HepG2 (cell line): ENCODE data around the gene AIF1. TPM values are rescaled to one million over a fixed set of nuclear protein-coding genes. Genes with fewer than 3 reads are reported as not detected.

Experiments
- CAMTA2 ChIP-seq: sonication (generic); formaldehyde crosslinking; IDR thresholded peaks from 2 replicates; pipeline ENCODE4 v1.4.0; 2020; ENCODE audit warnings: mild to moderate bottlenecking, missing genetic modification reagents, borderline replicate concordance
- CERS6 ChIP-seq: sonication (generic); formaldehyde crosslinking; IDR thresholded peaks from 2 replicates; pipeline ENCODE4 v1.5.0; 2020; ENCODE audit warnings: missing genetic modification reagents
- FOSL2 ChIP-seq: sonication (generic); formaldehyde crosslinking; IDR thresholded peaks from 2 replicates; pipeline ENCODE4 v1.4.0; 2020; ENCODE audit warnings: missing genetic modification reagents
- HIVEP1 ChIP-seq: sonication (generic); formaldehyde crosslinking; IDR thresholded peaks from 2 replicates; pipeline ENCODE4 v1.4.0; 2020; ENCODE audit warnings: mild to moderate bottlenecking, missing genetic modification reagents
- HNF4A ChIP-seq: sonication (generic); formaldehyde crosslinking; IDR thresholded peaks from 2 replicates; pipeline ENCODE4 v1.4.0; 2020; ENCODE audit warnings: missing genetic modification reagents
- JUNB ChIP-seq: sonication (generic); formaldehyde crosslinking; IDR thresholded peaks from 2 replicates; pipeline ENCODE4 v1.8.0; 2022; ENCODE audit warnings: missing genetic modification reagents, mild to moderate bottlenecking, borderline replicate concordance
- MTF1 ChIP-seq: sonication (generic); formaldehyde crosslinking; IDR thresholded peaks from 2 replicates; pipeline ENCODE4 v1.5.0; 2020; ENCODE audit warnings: missing genetic modification reagents
- PHF5A ChIP-seq: IDR thresholded peaks from one replicate; pipeline ENCODE4 v1.6.1; 2018; ENCODE audit warnings: low read depth, missing genetic modification reagents; ENCODE audit not compliant: unreplicated experiment
- RARA ChIP-seq: IDR thresholded peaks from 2 replicates; pipeline ENCODE4 v1.6.1; 2016; ENCODE audit warnings: missing genetic modification reagents, missing compliant biosample characterization
- RBFOX2 ChIP-seq: fragments of 200-400 bp; formaldehyde crosslinking; IDR thresholded peaks from 2 replicates; pipeline ENCODE4 v1.6.1; 2017; ENCODE audit warnings: low read depth, mild to moderate bottlenecking, low read length
- STAG1 ChIP-seq: sonication (generic); formaldehyde crosslinking; IDR thresholded peaks from 2 replicates; pipeline ENCODE4 v1.4.0; 2020; ENCODE audit warnings: missing genetic modification reagents
- ZBTB38 ChIP-seq: sonication (generic); formaldehyde crosslinking; IDR thresholded peaks from 2 replicates; pipeline ENCODE4 v1.5.1; 2020; ENCODE audit warnings: mild to moderate bottlenecking, missing genetic modification reagents
- ZC3H13 ChIP-seq: sonication (generic); formaldehyde crosslinking; IDR thresholded peaks from 2 replicates; pipeline ENCODE4 v1.8.1; 2023; ENCODE audit warnings: mild to moderate bottlenecking, missing genetic modification reagents, moderate library complexity
- ZFY ChIP-seq: sonication (generic); formaldehyde crosslinking; IDR thresholded peaks from 2 replicates; pipeline ENCODE4 v1.4.0; 2020; ENCODE audit warnings: missing genetic modification reagents
- ZNF180 ChIP-seq: sonication (generic); formaldehyde crosslinking; IDR thresholded peaks from 2 replicates; pipeline ENCODE4 v1.4.0; 2020; ENCODE audit warnings: low read depth, missing genetic modification reagents, borderline replicate concordance
- ZNF773 ChIP-seq: sonication (generic); formaldehyde crosslinking; IDR thresholded peaks from 2 replicates; pipeline ENCODE4 v1.4.0; 2020; ENCODE audit warnings: missing genetic modification reagents, borderline replicate concordance
- ZNF776 ChIP-seq: sonication (generic); formaldehyde crosslinking; IDR thresholded peaks from 2 replicates; pipeline ENCODE4 v1.4.0; 2020; ENCODE audit warnings: mild to moderate bottlenecking, missing genetic modification reagents
- polyA plus RNA-seq, 8 experiments: library from polyadenylated mRNA; depleted of rRNA in 3 of 8; stranded (reverse) in 7 of 8; unstranded in 1 of 8; fragments of >200 nt; fragmentation: Illumina TruSeq in 4 of 8; extraction: Trizol in 4 of 8; gene quantifications; 2 replicates each; pipeline versions ENCODE4 v1.2.1 to v1.2.3, GENCODE V29; 2011 to 2016; ENCODE audit warnings: low read depth in 4 of 8, missing spikeins in 1 of 8, mixed read lengths in 1 of 8; ENCODE audit not compliant: insufficient read depth in 1 of 8
- total RNA-seq, 5 experiments: library from RNA; depleted of rRNA; stranded (reverse); fragments of >200 nt; fragmentation: Illumina TruSeq; extraction: Trizol; gene quantifications; 2 replicates each; pipeline ENCODE4 v1.2.3, GENCODE V29; 2016; ENCODE audit warnings: low read depth in 1 of 5
- TF ChIP-seq, protein P1 (sequence below): IDR thresholded peaks from 2 replicates; pipeline ENCODE4 v1.6.1; 2012; ENCODE audit warnings: inconsistent platforms
- TF ChIP-seq, protein P2 (sequence below): IDR thresholded peaks from 2 replicates; pipeline ENCODE4 v1.6.1; 2016; ENCODE audit warnings: control low read depth
- TF ChIP-seq, protein P3 (sequence below): sonication (generic); formaldehyde crosslinking; IDR thresholded peaks from 2 replicates; pipeline ENCODE4 v1.8.1; 2023; ENCODE audit warnings: mild to moderate bottlenecking, moderate library complexity, missing genetic modification reagents
- TF ChIP-seq, protein P4 (sequence below): sonication (generic); formaldehyde crosslinking; IDR thresholded peaks from 2 replicates; pipeline ENCODE4 v1.5.0; 2020; ENCODE audit warnings: mild to moderate bottlenecking, missing genetic modification reagents, borderline replicate concordance
- TF ChIP-seq, protein P5 (sequence below): sonication (generic); formaldehyde crosslinking; IDR thresholded peaks from 2 replicates; pipeline ENCODE4 v1.5.1; 2020; ENCODE audit warnings: mild to moderate bottlenecking, missing genetic modification reagents, moderate library complexity

The AIF1 gene
- total and polyA plus RNA-seq, 2 of the 13 experiments (the other 11 are each of a cell fraction or from before 2014, with no cell fraction given) = 1.5 TPM; not detected in 1

DNA sequence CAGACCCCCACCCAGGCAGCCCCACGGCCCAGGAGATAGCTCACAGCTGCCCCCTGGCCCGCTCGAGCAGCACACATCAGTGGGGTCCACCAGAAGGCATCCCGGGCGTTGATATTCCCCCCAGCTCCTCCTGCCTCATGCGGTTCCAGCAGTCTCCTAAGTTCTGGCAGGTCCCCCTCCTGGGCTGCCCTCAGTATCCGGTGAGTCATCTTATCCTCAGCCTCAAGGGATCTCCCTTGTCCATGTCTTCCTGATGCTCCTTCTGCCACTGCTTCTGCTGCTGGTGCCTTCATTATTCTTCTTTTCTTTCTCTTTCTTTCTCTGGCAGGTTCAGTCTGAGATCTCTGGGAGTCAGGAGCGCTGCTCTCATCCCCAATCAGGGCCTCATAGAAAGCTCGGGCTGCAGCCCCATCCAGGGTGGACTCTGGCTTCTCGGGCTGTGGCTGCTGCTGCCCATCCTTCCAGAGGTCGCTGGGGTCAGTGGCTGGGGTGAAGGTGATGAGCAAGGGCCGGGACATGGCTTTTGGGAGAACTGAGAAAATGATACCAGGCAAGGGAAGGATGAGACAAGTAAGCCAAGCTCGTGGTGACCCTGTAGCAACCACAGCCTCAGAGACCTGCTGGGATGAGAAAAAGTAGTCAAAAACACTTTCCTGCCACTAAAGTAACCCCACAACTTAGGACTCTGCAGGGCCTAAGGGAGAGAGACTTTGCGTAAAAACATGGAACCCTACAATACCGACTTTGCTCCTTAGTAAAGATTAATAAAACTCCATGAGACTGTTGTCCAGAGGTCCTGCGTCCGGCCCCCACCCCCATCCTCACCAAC, 49.1 kb downstream of the AIF1 start (continued):
- TF ChIP-seq, protein P1, sequence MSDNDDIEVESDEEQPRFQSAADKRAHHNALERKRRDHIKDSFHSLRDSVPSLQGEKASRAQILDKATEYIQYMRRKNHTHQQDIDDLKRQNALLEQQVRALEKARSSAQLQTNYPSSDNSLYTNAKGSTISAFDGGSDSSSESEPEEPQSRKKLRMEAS = 0 out of 2 replicates have a peak, but pooled peaks have one; percentile 12
- TF ChIP-seq, protein P2, sequence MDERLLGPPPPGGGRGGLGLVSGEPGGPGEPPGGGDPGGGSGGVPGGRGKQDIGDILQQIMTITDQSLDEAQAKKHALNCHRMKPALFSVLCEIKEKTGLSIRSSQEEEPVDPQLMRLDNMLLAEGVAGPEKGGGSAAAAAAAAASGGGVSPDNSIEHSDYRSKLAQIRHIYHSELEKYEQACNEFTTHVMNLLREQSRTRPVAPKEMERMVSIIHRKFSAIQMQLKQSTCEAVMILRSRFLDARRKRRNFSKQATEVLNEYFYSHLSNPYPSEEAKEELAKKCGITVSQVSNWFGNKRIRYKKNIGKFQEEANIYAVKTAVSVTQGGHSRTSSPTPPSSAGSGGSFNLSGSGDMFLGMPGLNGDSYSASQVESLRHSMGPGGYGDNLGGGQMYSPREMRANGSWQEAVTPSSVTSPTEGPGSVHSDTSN = no peak
- TF ChIP-seq, protein P3, sequence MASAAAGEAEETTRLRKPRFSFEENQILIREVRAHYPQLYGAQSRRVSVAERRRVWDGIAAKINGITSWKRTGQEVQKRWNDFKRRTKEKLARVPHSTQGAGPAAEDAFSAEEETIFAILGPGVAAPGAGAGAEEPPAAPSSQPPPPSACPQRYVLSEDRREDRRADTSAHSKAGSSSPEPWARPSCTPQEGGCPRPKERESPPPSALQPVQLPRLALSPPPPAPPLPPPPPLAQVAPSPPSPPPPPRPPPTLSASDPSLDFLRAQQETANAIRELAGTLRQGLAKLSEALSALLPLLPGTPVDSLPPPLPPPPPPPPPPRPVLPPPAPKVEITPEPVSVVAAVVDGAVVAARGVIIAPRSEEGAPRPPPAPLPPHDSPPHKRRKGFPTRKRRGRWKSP (CRISPR knock-in tag) = peak; percentile 2; the same call in 1 of the 2 replicates
- peak; percentile 71 for TF ChIP-seq RBFOX2
- TF ChIP-seq STAG1 (CRISPR knock-in tag) = peak; percentile 24; the same call in 1 of the 2 replicates
- TF ChIP-seq, protein P4, sequence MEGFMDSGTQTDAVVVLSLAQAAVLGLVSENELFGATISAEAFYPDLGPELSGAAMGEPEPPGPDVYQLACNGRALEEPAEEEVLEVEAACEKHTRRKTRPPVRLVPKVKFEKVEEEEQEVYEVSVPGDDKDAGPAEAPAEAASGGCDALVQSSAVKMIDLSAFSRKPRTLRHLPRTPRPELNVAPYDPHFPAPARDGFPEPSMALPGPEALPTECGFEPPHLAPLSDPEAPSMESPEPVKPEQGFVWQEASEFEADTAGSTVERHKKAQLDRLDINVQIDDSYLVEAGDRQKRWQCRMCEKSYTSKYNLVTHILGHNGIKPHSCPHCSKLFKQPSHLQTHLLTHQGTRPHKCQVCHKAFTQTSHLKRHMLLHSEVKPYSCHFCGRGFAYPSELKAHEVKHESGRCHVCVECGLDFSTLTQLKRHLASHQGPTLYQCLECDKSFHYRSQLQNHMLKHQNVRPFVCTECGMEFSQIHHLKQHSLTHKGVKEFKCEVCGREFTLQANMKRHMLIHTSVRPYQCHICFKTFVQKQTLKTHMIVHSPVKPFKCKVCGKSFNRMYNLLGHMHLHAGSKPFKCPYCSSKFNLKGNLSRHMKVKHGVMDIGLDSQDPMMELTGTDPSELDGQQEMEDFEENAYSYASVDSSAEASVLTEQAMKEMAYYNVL (CRISPR knock-in tag) = no peak
- TF ChIP-seq JUNB (CRISPR knock-in tag) = 0 out of 2 replicates have a peak, but pooled peaks have one; percentile 37
- no peak for TF ChIP-seq CERS6
- peak; percentile 7; the same call in 1 of the 2 replicates for TF ChIP-seq ZFY (CRISPR knock-in tag)
- 0 out of 2 replicates have a peak, but pooled peaks have one; percentile 46 for TF ChIP-seq MTF1
- TF ChIP-seq RARA (CRISPR knock-in tag) = peak; percentile 38; the same call in 1 of the 2 replicates
- TF ChIP-seq HIVEP1 = no peak
- TF ChIP-seq FOSL2 (CRISPR knock-in tag) = peak; percentile 78
- no peak for TF ChIP-seq CAMTA2 (CRISPR knock-in tag)
- TF ChIP-seq PHF5A = peak; percentile 5
- TF ChIP-seq ZBTB38 (CRISPR knock-in tag) = peak; percentile 74
- peak; percentile 59; the same call in 1 of the 2 replicates for TF ChIP-seq ZC3H13 (CRISPR knock-in tag)
- TF ChIP-seq ZNF776 (CRISPR knock-in tag) = 0 out of 2 replicates have a peak, but pooled peaks have one; percentile 17
- TF ChIP-seq ZNF180 = peak; percentile 68; the same call in 1 of the 2 replicates
- TF ChIP-seq HNF4A = peak; percentile 72
- TF ChIP-seq ZNF773 (CRISPR knock-in tag) = 0 out of 2 replicates have a peak, but pooled peaks have one; percentile 57
- TF ChIP-seq, protein P5, sequence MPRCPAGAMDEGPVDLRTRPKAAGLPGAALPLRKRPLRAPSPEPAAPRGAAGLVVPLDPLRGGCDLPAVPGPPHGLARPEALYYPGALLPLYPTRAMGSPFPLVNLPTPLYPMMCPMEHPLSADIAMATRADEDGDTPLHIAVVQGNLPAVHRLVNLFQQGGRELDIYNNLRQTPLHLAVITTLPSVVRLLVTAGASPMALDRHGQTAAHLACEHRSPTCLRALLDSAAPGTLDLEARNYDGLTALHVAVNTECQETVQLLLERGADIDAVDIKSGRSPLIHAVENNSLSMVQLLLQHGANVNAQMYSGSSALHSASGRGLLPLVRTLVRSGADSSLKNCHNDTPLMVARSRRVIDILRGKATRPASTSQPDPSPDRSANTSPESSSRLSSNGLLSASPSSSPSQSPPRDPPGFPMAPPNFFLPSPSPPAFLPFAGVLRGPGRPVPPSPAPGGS = peak; percentile 72; the same call in 1 of the 2 replicates
